ENCODE results near the gene MLXIPL.

The MLXIPL gene

DNA sequence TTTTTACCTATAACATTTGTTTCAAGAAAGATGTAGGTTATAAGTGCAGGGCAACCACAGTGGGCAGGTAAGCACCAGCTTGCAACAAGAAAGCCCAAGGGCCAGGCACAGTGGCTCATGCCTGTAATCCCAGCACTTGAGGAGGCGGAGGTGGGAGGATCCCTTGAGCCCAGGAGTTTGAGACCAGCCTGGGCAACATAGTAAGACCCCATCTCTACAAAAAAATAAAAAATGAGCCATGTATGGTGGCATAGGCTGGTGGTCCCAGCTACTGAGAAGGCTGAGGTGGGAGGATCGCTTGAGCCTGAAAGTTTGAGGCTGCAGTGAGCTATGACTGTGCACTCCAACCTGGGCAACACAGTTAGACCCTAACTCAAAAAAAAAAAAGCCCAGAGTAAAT is 79.6 kb downstream of the MLXIPL start:
- TF ChIP-seq CTCF (conservative IDR thresholded peaks at IDR 0.05; ENCODE audit: low read depth, low read length): no peak
- DNase-seq (ENCODE audit: low read depth): no peak

More for the DNA sequence above, 79.6 kb downstream of the MLXIPL start:
- H3K4me3 ChIP-seq (ENCODE audit: low read length): no peak overlapping the region

Data from retinal pigment epithelial cell (primary cell).